Breast epithelium (tissue), 3 donors: ENCODE data around the gene E4F1.

Experiments
- POLR2A ChIP-seq: fragments of 450-650 bp; IDR thresholded peaks from one replicate; pipeline ENCODE4 v1.6.1; 2016; ENCODE audit warnings: antibody characterized with exemption, mild to moderate bottlenecking, moderate library complexity
- TF ChIP-seq, protein P1 (sequence below), 3 donors: fragments of 450-650 bp; IDR thresholded peaks; one replicate each; pipeline ENCODE4 v1.5.1; 2016 to 2017; ENCODE audit warnings: antibody characterized with exemption in 3 of 3, mild to moderate bottlenecking in 3 of 3, moderate library complexity in 3 of 3

GRCh38 chr16:2184962-2185361 lies 38.4 kb upstream of the E4F1 start:
- TF ChIP-seq, protein P1, sequence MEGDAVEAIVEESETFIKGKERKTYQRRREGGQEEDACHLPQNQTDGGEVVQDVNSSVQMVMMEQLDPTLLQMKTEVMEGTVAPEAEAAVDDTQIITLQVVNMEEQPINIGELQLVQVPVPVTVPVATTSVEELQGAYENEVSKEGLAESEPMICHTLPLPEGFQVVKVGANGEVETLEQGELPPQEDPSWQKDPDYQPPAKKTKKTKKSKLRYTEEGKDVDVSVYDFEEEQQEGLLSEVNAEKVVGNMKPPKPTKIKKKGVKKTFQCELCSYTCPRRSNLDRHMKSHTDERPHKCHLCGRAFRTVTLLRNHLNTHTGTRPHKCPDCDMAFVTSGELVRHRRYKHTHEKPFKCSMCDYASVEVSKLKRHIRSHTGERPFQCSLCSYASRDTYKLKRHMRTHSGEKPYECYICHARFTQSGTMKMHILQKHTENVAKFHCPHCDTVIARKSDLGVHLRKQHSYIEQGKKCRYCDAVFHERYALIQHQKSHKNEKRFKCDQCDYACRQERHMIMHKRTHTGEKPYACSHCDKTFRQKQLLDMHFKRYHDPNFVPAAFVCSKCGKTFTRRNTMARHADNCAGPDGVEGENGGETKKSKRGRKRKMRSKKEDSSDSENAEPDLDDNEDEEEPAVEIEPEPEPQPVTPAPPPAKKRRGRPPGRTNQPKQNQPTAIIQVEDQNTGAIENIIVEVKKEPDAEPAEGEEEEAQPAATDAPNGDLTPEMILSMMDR (IDR thresholded peaks at IDR 0.05): no peak
- TF ChIP-seq POLR2A: no peak
